GM12878 (cell line): Measurements from ENCODE around the gene CNN2. TPM values are rescaled to one million over a fixed set of nuclear protein-coding genes. Genes with fewer than 3 reads are reported as not detected.

Source experiments
- CREB1 ChIP-seq: IDR thresholded peaks from 2 replicates; pipeline ENCODE4 v1.6.1; 2012; ENCODE audit warnings: low read depth, mild to moderate bottlenecking, inconsistent platforms
- EZH2 ChIP-seq: IDR thresholded peaks from 2 replicates; pipeline ENCODE4 v1.6.1; 2012; ENCODE audit warnings: low read depth, mild to moderate bottlenecking, control low read depth, inconsistent platforms, low read length, borderline replicate concordance; ENCODE audit not compliant: control insufficient read depth
- IKZF2 ChIP-seq, 2 experiments: fragments of 450-650 bp; IDR thresholded peaks; 2 replicates each; pipeline ENCODE4 v1.6.1; 2017; ENCODE audit warnings: mild to moderate bottlenecking in 2 of 2, moderate library complexity in 2 of 2
- NR2C1 ChIP-seq: fragments of 450-650 bp; IDR thresholded peaks from 2 replicates; pipeline ENCODE4 v1.6.1; 2017; ENCODE audit warnings: antibody characterized with exemption, mild to moderate bottlenecking, moderate library complexity
- POLR2AphosphoS2 ChIP-seq: IDR thresholded peaks from 2 replicates; pipeline ENCODE4 v1.6.1; 2011; ENCODE audit warnings: low read depth, mild to moderate bottlenecking, low read length, improper control_type of control experiment, moderate library complexity
- ZSCAN29 ChIP-seq: fragments of 450-650 bp; IDR thresholded peaks from 2 replicates; pipeline ENCODE4 v1.6.1; 2017; ENCODE audit warnings: mild to moderate bottlenecking, moderate library complexity
- polyA plus RNA-seq, 11 experiments: library from polyadenylated mRNA; depleted of rRNA in 4 of 11; unstranded in 6 of 11; stranded (reverse) in 5 of 11; fragments of >200 nt; fragmentation: Nextera tagmentation in 4 of 11; fragmentation: Illumina TruSeq in 1 of 11; extraction: Ambion mirVana in 4 of 11; extraction: Trizol in 1 of 11; gene quantifications; 1 replicate in 1 of 11; 2 replicates in 10 of 11; pipeline versions ENCODE4 v1.2.1 to v1.2.3, GENCODE V29; 2011 to 2016; ENCODE audit warnings: inconsistent platforms in 2 of 11, missing spikeins in 2 of 11, low read depth in 1 of 11
- total RNA-seq, 4 experiments: library from RNA; depleted of rRNA in 3 of 4; stranded (reverse); fragments of >200 nt in 3 of 4; fragmentation: Illumina TruSeq in 1 of 4; extraction: Trizol in 1 of 4; gene quantifications; 2 replicates each; pipeline versions ENCODE4 v1.2.1 to v1.2.3, GENCODE V29; 2013 to 2021
- TF ChIP-seq, protein P1 (sequence below): fragments of 450-650 bp; IDR thresholded peaks from 2 replicates; pipeline ENCODE4 v1.6.1; 2016; ENCODE audit warnings: mild to moderate bottlenecking, moderate library complexity, borderline replicate concordance
- TF ChIP-seq, protein P2 (sequence below): fragments of 450-650 bp; IDR thresholded peaks from 2 replicates; pipeline ENCODE4 v1.6.1; 2016; ENCODE audit warnings: mild to moderate bottlenecking

The CNN2 gene
- total and polyA plus RNA-seq, 10 of the 15 experiments (the other 5 are each of a cell fraction or from before 2014, with no cell fraction given) = 34.7 to 311 (median 172) TPM

DNA sequence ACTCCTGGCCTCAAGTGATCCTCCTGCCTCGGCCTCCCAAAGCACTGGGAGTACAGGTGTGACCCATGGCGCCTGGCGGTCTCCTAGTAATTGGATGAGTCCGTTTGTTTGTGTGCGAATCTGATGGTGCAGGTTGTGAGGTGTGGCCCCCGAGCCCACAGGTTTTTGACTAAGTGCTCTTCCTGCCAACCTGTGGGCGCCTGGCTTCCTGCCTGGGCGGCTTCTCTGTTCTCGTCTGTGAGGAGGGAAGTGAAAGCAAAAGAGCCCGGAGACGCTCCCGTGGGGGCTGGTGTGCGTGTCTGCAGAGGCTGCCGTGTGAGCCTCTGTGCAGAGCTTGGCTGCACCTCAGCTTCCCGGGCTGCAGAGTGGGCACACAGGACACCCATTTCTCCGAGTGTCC lies 50.5 kb downstream of the CNN2 start (continued):
- peak; percentile 68; the same call in 1 of the 2 replicates for TF ChIP-seq ZSCAN29
- no peak for TF ChIP-seq POLR2AphosphoS2
- no peak for TF ChIP-seq EZH2
- TF ChIP-seq NR2C1 = no peak
- TF ChIP-seq, protein P1, sequence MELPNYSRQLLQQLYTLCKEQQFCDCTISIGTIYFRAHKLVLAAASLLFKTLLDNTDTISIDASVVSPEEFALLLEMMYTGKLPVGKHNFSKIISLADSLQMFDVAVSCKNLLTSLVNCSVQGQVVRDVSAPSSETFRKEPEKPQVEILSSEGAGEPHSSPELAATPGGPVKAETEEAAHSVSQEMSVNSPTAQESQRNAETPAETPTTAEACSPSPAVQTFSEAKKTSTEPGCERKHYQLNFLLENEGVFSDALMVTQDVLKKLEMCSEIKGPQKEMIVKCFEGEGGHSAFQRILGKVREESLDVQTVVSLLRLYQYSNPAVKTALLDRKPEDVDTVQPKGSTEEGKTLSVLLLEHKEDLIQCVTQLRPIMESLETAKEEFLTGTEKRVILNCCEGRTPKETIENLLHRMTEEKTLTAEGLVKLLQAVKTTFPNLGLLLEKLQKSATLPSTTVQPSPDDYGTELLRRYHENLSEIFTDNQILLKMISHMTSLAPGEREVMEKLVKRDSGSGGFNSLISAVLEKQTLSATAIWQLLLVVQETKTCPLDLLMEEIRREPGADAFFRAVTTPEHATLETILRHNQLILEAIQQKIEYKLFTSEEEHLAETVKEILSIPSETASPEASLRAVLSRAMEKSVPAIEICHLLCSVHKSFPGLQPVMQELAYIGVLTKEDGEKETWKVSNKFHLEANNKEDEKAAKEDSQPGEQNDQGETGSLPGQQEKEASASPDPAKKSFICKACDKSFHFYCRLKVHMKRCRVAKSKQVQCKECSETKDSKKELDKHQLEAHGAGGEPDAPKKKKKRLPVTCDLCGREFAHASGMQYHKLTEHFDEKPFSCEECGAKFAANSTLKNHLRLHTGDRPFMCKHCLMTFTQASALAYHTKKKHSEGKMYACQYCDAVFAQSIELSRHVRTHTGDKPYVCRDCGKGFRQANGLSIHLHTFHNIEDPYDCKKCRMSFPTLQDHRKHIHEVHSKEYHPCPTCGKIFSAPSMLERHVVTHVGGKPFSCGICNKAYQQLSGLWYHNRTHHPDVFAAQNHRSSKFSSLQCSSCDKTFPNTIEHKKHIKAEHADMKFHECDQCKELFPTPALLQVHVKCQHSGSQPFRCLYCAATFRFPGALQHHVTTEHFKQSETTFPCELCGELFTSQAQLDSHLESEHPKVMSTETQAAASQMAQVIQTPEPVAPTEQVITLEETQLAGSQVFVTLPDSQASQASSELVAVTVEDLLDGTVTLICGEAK = no peak; the same call in 1 of the 2 replicates
- peak; percentile 87 to 91 for TF ChIP-seq IKZF2 (IDR thresholded peaks at IDR 0.05)
- peak; percentile 66; the same call in 1 of the 2 replicates for TF ChIP-seq CREB1
- TF ChIP-seq, protein P2, sequence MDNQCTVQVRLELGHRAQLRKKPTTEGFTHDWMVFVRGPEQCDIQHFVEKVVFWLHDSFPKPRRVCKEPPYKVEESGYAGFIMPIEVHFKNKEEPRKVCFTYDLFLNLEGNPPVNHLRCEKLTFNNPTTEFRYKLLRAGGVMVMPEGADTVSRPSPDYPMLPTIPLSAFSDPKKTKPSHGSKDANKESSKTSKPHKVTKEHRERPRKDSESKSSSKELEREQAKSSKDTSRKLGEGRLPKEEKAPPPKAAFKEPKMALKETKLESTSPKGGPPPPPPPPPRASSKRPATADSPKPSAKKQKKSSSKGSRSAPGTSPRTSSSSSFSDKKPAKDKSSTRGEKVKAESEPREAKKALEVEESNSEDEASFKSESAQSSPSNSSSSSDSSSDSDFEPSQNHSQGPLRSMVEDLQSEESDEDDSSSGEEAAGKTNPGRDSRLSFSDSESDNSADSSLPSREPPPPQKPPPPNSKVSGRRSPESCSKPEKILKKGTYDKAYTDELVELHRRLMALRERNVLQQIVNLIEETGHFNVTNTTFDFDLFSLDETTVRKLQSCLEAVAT = peak; percentile 69; the same call in 1 of the 2 replicates
